LHCN-M2 (cell line): ENCODE measurements around the gene EDC4. TPM values are rescaled to one million over a fixed set of nuclear protein-coding genes. Genes with fewer than 3 reads are reported as not detected.

Experiments
- DNase-seq: peaks from one replicate; pipeline ENCODE4 v3.0.0-alpha.2; 2012; ENCODE audit warnings: low read depth
- total RNA-seq: library from RNA; depleted of rRNA; stranded (reverse); fragments of >200 nt; gene quantifications from 2 replicates; pipeline ENCODE4 v1.2.3, GENCODE V29; 2014

EDC4 gene
- total RNA-seq, 1 experiment from 2014 or later: 67.7 TPM

DNA sequence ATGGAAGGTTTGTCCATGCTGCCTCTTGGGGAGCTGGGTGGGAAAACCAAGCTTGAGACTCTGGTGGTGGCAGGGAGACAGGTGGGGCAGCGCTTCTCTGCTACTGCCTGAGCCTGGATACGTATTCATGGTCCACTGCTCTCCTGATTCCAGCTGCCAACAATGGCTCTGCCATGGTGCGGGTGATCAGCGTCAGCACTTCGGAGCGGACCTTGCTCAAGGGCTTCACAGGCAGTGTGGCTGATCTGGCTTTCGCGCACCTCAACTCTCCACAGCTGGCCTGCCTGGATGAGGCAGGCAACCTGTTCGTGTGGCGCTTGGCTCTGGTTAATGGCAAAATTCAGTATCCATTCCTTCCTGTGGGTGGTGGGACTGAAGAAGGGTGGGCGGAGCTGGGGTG is 4.2 kb downstream of the EDC4 start:
- no peak for DNase-seq

DNA sequence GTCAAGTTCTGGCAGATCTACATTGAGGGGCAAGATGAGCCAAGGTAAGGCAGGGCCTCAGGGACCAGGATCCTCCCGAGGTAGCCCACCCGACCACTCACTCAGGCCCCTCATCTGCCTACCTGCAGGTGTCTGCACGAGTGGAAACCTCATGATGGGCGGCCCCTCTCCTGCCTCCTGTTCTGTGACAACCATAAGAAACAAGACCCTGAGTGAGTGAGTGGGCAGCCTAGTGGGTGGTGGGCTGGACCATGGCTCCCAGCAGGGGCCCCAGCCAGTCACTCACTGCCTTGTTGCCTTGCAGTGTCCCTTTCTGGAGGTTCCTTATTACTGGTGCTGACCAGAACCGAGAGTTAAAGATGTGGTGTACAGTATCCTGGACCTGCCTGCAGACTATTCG is 5.4 kb downstream of the EDC4 start:
- no peak for DNase-seq

DNA sequence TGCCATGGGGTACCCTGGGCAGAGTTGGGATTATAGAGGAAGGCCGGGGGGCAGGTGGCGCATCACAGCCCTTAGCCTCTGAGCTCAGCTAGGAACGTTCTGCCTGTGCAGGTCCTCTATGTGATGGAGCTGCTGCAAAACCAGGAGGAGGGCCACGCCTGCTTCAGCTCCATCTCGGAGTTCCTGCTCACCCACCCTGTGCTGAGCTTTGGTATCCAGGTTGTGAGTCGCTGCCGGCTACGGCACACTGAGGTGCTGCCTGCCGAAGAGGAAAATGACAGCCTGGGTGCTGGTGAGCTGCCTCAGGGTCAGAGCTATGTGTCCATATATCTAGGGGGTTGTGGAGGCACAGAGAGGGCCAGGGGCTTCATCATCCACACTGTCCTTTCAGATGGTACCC is 6.0 kb downstream of the EDC4 start:
- no peak for DNase-seq

DNA sequence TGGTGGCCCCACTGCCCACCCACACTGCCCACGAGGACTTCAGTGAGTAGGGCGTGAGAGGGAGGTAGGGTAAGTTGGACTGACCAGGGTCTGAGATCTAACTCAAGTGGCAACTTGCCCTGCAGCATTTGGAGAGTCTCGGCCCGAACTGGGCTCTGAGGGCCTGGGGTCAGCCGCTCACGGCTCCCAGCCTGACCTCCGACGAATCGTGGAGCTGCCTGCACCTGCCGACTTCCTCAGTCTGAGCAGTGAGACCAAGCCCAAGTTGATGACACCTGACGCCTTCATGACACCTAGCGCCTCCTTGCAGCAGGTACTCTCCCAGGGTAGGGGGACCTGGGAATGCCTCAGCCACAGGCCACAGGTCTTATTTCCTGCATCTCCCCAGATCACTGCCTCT is 6.6 kb downstream of the EDC4 start:
- no peak for DNase-seq

DNA sequence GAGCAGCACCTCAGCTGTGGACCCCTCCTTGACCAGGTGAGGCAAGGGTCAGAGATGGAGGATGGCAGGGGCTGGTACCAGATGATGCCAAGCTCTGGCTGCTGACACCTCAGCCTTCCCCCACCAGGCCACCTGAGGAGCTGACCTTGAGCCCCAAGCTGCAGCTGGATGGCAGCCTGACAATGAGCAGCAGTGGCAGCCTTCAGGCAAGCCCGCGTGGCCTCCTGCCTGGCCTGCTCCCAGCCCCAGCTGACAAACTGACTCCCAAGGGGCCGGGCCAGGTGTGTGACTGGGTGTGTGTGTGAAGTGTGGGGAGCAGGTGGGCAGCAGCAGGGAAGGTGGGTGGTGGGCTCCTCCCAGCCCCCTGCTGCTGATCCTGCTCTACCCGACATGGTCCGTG is 7.1 kb downstream of the EDC4 start:
- no peak for DNase-seq

DNA sequence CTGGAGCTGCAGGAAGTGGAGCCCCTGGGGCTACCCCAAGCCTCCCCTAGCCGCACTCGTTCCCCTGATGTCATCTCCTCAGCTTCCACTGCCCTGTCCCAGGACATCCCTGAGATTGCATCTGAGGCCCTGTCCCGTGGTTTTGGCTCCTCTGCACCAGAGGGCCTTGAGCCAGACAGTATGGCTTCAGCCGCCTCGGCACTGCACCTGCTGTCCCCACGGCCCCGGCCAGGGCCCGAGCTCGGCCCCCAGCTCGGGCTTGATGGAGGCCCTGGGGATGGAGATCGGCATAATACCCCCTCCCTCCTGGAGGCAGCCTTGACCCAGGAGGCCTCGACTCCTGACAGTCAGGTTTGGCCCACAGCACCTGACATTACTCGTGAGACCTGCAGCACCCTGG is 7.7 kb downstream of the EDC4 start:
- DNase-seq: no peak

DNA sequence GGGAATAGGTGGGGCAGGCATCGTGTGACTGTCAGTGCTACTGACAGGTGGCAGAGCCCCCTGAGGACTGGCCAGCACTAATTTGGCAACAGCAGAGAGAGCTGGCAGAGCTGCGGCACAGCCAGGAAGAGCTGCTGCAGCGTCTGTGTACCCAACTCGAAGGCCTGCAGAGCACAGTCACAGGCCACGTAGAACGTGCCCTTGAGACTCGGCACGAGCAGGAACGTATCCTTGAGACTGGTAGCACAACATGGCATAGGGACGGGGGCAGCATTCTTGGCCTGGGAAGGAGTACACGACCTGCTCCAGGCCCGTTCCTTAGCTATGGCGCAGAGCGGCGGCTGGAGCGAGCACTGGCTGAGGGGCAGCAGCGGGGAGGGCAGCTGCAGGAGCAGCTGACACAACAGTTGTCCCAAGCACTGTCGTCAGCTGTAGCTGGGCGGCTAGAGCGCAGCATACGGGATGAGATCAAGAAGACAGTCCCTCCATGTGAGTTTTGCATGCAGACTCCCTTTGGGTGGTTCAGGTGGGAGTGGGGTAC is 8.8 kb downstream of the EDC4 start:
- peak; percentile 53 for DNase-seq

DNA sequence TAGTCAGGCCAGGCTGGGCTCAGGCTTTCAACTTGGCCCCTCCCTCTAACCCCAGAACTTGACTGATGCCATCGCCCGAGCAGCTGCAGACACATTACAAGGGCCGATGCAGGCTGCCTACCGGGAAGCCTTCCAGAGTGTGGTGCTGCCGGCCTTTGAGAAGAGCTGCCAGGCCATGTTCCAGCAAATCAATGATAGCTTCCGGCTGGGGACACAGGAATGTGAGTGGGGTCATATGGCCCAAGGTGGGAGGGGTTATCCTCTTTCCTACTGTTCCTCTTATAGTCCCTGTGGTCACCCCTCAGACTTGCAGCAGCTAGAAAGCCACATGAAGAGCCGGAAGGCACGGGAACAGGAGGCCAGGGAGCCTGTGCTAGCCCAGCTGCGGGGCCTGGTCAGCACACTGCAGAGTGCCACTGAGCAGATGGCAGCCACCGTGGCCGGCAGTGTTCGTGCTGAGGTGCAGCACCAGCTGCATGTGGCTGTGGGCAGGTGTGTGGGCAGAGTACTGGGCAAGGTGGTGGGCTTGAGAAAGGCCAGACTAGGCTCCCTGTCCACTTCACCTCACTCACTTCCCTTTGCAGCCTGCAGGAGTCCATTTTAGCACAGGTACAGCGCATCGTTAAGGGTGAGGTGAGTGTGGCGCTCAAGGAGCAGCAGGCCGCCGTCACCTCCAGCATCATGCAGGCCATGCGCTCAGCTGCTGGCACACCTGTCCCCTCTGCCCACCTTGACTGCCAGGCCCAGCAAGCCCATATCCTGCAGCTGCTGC is 9.7 kb downstream of the EDC4 start:
- peak; percentile 87 for DNase-seq

DNA sequence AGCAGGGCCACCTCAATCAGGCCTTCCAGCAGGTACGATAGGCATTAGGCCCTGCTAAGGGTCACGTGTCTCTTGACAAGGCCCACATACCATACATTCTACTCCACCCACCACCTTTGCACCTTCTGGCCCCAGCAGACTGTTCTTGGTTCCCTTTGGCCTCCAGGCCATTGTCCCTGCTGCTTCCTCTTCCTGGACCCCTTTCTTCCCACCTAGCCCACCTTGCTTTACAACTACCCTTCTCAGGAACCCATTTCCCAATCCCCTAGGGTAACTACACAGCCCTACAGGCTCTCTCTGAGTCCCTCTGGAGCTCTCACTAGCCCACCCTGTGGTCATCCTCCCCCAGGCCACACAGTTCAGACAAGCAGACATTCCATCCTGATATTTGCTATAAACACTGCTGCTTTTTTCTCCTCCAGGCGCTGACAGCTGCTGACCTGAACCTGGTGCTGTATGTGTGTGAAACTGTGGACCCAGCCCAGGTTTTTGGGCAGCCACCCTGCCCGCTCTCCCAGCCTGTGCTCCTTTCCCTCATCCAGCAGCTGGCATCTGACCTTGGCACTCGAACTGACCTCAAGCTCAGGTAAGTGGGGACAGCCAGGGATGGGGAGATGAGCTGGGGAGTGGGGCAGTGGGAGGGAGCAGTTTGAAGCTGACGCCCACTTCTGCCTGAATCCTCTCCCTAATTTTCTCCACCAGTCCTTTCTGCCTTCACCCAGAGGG is 10.5 kb downstream of the EDC4 start:
- no peak for DNase-seq

DNA sequence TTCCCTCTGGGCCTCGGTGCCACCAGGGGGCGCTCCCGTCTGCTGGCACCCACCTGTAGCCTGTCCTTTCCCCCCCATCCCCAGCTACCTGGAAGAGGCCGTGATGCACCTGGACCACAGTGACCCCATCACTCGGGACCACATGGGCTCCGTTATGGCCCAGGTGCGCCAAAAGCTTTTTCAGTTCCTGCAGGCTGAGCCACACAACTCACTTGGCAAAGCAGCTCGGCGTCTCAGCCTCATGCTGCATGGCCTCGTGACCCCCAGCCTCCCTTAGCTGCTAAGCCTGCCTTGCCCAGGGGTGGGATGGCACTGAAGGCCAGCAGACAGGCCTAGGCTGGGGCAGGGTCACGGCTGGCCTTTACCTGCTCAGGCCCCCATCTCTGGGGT is 11.0 kb downstream of the EDC4 start:
- peak; percentile 30 for DNase-seq

DNA sequence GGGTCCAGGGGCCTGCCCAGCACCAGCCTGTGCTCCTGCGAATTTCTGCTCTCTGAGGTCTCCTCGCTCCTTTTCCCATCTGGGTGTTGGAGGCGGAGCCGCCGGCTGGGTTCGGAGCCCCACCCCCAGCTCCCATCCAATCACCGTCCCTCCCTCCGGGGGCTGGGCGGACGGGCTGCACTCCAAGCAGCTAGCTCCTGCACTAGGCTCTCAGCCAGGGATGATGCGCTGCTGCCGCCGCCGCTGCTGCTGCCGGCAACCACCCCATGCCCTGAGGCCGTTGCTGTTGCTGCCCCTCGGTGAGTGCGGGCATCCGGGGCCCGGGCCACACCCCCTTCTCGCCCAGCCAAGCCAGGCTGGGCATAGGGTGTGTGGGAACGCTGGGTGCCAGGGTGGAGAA is 11.8 kb downstream of the EDC4 start, which contains the start of gene NRN1L:
Gene NRN1L (plus strand): TSS at position 202 of the 400 bp plus-strand sequence. CDS start 19 bp downstream, at position 221.
- no peak for DNase-seq

DNA sequence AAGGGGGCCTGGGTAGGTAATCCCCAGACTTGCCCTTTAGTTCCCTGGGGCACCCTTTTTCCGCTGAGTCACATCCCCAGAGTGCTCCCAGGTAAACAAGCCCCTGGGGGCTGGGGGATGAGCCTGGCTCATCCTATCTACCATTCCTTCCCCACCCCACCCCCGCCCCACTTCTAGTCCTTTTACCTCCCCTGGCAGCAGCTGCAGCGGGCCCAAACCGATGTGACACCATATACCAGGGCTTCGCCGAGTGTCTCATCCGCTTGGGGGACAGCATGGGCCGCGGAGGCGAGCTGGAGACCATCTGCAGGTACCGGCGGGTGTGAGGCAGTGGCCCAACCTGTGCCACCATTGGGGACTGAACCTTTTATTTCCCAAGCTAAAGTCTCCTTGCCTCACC is 12.7 kb downstream of the EDC4 start:
- no peak for DNase-seq

DNA sequence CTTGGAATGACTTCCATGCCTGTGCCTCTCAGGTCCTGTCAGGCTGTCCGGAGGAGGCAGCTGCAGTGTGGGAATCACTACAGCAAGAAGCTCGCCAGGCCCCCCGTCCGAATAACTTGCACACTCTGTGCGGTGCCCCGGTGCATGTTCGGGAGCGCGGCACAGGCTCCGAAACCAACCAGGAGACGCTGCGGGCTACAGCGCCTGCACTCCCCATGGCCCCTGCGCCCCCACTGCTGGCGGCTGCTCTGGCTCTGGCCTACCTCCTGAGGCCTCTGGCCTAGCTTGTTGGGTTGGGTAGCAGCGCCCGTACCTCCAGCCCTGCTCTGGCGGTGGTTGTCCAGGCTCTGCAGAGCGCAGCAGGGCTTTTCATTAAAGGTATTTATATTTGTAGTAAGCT is 13.1 kb downstream of the EDC4 start:
- DNase-seq: no peak

DNA sequence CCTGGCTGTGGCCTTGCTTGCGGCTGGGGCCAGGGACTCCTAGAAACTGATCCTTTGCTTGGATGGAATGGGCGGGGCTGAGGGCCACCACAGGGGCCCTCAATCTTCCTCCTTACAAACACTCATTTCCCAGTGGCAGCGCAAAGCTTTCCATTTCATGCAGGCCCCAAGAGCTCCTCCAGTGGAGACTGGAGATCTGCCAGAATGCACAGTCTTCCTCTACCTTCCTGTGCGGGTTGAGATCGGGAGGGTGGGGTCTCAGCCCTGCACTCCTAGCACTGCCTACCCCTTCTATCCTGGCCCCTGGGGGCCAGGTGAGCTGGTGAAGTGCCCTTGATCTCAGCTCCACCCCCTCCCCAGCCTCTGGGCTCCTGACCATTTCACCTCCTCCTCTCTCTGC is 13.5 kb downstream of the EDC4 start:
- no peak for DNase-seq

DNA sequence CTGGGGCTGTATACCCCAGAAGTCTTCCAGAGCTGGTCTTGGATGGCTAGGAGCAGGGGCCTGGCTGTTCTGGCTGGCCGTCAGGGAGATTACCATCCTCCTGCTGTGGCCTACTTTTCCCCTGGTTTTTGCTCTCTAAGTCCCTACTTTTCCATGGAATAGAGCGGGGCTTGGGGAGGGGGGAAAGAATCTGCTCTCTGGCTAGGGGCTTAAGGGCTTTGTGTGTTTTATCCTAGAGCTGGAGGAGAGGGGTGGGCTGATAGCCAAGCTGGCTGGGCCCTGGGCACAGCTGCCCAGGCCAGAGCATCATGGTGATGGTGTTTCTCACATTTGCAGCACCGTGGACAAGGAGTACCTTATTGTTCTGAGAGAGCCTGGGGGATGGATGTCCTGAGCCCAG is 15.5 kb downstream of the EDC4 start:
- no peak for DNase-seq

DNA sequence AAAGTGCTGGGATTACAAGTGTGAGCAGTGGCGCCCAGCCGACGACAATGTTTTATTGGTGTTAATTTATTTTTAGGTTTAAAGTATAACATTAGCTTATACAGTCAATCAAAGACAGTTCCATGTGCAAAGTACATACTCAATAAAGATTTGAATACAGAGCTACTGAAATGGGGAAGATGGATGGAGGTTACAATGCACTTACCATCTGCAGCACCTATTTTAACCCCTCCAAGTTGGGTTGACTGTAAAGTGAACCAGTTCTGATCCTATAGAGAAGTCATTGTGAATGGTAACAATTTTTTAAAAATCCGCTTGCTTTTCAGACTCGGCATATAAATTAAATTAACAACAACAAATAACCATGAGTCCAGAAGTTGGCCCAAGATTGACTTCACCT is 19.5 kb downstream of the EDC4 start:
- DNase-seq: no peak

DNA sequence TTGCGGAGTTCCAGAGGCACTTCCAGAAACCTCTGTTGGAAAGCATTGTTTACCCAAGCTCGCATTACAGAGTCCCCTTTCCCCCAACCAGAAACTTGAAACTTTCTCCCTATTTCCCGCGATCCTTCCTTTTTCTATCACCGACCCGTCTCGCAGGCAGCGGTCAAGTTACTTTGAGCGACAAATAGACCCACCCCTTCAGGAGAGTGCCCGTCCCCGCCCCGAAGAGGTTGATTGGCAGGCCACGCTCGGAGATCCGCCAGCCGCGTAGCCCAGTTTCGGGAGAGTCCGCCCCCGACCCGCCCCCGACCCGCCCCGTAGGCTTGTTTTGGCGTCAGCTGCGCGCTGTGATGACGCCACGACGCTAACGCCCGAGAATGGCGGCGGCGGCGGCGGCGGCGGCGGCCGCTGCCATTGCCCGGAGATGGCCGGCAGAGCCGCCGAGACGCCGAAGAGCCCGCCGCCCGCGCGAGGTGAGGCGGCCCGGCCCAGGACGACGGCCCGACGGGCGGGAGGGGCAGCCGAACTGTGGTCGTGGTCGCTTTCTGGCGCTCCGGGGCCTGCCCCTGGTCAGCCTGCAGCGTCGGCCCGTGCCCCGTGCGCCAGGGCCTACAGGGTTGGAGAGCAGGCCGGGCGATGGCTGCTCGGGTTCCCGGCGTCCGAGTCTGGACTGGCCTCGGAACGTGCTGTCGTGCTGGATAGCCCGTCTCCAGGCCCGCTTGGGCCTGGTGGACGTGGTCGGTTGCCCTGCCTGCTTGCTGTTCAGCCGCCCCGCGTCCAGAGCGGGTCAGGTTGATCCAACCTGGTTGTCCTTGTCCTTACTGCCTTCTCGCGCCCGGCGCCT is 20.3 kb downstream of the EDC4 start, which contains the start of gene PSKH1:
Gene PSKH1 (plus strand): TSS at position 356 of the 844 bp plus-strand sequence. CDS start 15,496 bp downstream, outside the sequence.
- peak; percentile 93 for DNase-seq

DNA sequence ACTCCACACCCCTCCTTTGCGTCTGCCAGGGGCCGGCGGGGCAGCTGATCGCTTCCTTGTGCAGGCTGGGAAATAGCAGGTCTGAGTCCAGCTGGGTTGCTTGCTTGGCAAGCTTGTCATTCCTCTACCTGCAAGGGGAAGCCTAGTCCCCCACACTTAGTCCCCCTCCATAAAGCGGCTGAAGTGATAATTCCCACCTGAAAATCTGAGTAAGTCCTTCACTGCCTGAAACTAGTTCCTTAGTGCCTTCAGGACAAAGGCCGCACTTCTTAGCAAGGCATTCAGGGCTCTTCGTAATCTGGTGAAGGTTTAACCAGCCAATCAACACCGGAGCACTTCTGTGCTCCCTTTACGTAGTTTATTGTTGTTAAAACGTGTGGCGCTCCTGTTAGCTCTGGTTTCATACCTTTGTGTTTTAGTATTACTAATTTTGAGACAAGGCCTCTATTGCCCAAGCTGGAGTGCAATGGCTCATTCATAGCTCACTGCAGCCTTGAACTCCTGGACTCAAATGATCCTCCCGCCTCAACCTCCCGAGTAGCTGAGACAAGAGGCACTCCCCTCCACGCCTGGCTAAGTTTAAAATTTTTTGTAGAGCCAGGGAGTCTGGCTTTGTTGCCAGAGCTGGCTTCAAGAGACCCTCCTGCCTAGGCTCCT is 21.0 kb downstream of the EDC4 start:
- no peak for DNase-seq

DNA sequence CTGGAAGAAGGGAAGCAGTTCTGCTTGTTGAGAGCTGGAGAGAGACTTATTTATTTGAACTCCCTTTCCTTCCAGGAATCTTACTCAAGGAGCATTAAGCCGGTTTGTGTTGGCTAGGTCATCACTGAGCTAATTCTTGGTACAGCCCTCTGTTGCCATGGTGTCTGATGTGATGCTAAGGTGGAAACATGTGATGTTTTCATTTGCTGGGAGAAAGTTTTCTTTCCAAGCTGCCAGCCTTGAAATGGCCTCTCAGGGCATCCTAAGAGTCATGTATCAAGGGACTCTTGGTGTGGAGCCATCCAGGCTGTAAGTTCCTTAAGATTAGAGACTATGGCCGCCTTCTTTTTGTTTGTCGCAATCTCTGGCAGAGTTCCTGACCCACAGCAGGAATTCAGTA is 24.4 kb downstream of the EDC4 start:
- no peak for DNase-seq

DNA sequence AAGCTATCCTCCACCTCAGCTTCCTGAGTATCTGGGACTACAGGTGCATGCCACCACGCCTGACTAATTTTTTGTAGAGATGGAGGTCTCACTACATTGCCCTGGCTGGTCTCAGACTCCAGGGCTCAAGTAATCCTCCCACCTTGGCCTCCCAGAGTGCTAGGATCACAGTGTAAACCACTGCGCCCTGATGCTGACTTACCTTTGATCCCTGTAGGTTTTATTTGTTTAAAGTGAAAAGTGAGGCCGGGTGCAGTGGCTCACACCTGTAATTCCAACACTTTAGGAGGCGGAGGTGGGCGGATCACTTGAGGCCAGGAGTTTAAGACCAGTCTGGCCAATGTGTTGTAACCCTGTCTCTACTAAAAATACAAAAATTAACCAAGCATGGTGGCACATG is 28.9 kb downstream of the EDC4 start:
- DNase-seq: no peak

DNA sequence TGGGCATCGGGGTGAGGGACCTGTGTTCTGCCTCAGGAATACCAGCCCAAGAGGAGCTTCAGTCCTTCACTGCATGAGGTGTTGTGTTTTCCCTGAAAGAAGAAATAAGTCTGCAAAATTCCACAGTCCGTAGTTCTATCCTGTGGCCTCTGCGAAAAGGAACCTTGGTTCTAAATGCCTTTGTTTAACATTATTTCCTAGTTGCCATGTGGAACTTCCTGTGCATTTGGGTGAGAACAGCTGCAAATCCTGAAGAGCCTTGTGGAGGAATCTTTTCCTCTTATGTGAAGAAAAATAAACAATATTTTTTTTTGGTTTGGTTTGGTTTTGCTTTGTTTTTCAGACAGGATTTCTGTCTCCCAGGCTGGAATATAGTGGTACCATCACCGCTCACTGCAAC is 30.0 kb downstream of the EDC4 start:
- peak; percentile 74 for DNase-seq
